Measurements from ENCODE around the gene ARHGEF7.
A peak's percentile ranks its signal among the peaks of the same experiment; 100 is the strongest.

Gene ARHGEF7

GRCh38 chr13:111112196-111112595, 2.9 kb upstream of the ARHGEF7 start:
- no peak for DNase-seq

GRCh38 chr13:111114362-111115060, 599 bp upstream of the ARHGEF7 start:
- DNase-seq = peak in 1 of 2 experiments; percentile 19

GRCh38 chr13:111115965-111116521, 933 bp downstream of the ARHGEF7 start:
- no peak for DNase-seq

GRCh38 chr13:111116856-111117255, 1.7 kb downstream of the ARHGEF7 start:
- no peak for DNase-seq

GRCh38 chr13:111117289-111117688, 2.2 kb downstream of the ARHGEF7 start:
- no peak for DNase-seq

- DNase-seq = no peak
These were observed 2.9 kb downstream of the ARHGEF7 start for GRCh38 chr13:111117961-111118360.

GRCh38 chr13:111118898-111119607, 3.9 kb downstream of the ARHGEF7 start:
- no peak for DNase-seq

GRCh38 chr13:111119966-111120365, 4.9 kb downstream of the ARHGEF7 start:
- DNase-seq = no peak

GRCh38 chr13:111120422-111120821, 5.3 kb downstream of the ARHGEF7 start:
- no peak for DNase-seq

- no peak for DNase-seq
These were observed 5.8 kb downstream of the ARHGEF7 start for GRCh38 chr13:111120913-111121312.

- no peak for DNase-seq
These were observed 6.4 kb downstream of the ARHGEF7 start for GRCh38 chr13:111121506-111121905.

GRCh38 chr13:111122056-111122455, 6.9 kb downstream of the ARHGEF7 start:
- no peak for DNase-seq

- no peak for DNase-seq
These were observed 7.5 kb downstream of the ARHGEF7 start for GRCh38 chr13:111122631-111123030.

GRCh38 chr13:111123221-111123620, 8.1 kb downstream of the ARHGEF7 start:
- DNase-seq = no peak

GRCh38 chr13:111123649-111124048, 8.5 kb downstream of the ARHGEF7 start:
- DNase-seq = no peak

- DNase-seq = no peak
These were observed 11.4 kb downstream of the ARHGEF7 start for GRCh38 chr13:111126509-111126908.

- no peak for DNase-seq
These were observed 14.5 kb downstream of the ARHGEF7 start for GRCh38 chr13:111129465-111130115.

GRCh38 chr13:111130116-111130508, 15.0 kb downstream of the ARHGEF7 start:
- DNase-seq = no peak

GRCh38 chr13:111131048-111131447, 15.9 kb downstream of the ARHGEF7 start:
- no peak for DNase-seq

- no peak for DNase-seq
These were observed 16.5 kb downstream of the ARHGEF7 start for GRCh38 chr13:111131611-111132010.

GRCh38 chr13:111132948-111133347, 17.8 kb downstream of the ARHGEF7 start:
- no peak for DNase-seq

GRCh38 chr13:111139452-111139851, 24.3 kb downstream of the ARHGEF7 start:
- no peak for DNase-seq

GRCh38 chr13:111139873-111140561, 24.9 kb downstream of the ARHGEF7 start:
- DNase-seq = no peak
